Stimulated activated CD4-positive, alpha-beta T cell treated with anti-CD3 and anti-CD28 coated beads, TNF-alpha, amount 100 ng/mL, for 48 hours (primary cell): ENCODE results near the gene ERP27.
A peak's percentile ranks its signal among the peaks of the same experiment; 100 is the strongest.

Experiments
- DNase-seq, 3 donors: peaks; one replicate each; pipeline ENCODE4 v3.0.0-alpha.2; 2020; ENCODE audit warnings: low read depth in 3 of 3

The ERP27 gene

DNA sequence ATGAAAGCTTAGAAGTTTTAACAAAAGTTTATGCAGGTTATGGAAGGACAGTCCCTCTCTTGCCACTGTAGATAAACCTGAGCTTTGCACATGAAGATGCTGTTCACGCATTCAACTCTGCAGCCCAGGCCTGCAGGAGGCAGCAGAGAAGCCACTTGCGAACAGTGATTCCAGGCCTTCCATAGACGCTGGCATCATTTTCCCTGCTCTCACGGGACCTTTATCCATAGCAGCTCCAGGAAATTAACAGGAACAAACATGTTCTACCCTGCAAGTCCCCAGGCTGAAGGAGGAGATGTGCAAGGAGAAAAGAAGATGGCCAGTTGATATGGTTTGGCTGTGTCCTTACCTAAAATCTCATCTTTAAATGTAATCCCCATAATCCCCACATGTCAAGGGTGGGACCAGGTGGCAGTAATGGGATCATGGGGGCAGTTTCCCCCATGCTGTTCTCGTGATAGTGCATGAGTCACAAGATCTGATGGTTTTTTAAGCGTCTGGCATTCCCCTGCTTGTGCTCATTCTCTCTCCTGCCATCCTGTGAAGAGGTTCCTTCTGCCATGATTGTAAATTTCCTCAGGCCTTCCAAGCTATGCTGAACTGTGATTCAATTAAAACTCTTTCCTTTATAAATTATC, 2.0 kb downstream of the ERP27 start:
- DNase-seq: no peak

DNA sequence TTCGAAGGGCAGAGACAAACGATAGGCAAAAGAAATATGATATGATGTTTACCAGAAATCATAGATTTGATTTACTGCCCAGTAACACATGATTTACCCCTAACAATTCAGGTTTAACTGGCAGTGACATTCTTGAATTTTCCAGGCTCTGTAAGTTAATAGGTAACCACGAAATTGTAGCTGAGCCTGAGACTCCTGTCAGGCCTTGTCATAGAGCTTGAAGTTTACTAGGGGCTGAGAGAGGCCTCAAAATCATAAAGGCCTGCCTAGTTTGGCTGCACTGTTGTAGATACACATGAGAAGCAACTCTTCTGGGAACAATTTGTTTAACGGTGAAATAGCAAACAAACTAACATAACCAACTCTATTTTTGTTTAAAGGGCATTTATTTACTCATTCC, 3.3 kb downstream of the ERP27 start:
- DNase-seq: no peak

DNA sequence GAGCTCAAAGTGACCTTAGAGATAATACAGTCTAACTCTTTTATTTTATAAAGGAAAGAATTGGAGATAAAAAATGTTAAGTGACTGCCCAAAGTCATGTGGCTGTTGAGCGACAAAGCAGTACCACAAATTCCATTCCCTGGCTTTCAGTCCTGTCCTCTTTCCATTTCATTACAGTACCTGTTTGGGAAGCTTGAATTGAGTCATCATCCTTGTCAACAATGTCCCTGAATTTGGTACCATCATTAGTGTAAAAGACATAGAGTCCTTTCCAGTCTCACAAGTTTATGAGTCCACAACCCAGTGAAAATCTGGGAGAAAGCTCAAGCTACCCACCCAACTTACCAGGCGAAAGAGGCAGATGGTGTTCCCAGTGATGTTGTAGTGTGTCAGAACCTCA, 3.8 kb downstream of the ERP27 start:
- no peak for DNase-seq

DNA sequence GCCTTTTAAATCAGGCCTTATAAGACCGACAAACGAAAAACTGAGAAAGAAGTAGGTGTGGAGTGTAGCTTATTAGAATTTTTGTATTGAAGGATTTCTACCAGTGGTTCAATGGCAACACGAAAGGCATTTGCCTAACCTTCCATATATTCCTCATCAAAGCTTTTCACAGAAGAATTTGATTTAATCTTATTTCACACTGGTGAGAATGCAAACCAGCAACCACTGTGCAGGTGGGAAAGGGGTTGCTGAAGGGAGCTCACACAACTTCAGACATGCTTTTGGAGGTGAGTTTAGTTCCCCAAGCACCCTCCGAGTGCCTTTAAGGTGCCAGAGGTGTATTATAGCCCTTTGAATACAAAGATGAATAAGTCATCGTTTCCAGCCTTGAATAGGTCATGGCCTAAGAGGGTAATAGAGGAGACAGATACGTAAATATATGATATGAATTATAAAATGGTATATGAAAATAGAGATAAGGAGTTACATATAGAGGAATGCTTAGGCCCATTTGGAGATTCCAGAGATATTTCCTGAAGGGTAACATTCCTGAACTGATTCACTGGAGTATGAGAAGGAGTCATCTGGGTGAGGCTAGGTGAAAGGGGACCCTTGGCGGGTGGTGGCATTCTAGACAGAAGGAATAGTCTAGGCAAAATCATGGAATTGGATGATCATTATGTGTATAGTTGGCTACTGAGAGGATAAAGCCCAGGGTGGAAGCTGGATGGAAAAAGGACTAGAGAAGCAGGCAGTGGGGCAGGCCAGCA, 6.4 kb downstream of the ERP27 start:
- DNase-seq: no peak

DNA sequence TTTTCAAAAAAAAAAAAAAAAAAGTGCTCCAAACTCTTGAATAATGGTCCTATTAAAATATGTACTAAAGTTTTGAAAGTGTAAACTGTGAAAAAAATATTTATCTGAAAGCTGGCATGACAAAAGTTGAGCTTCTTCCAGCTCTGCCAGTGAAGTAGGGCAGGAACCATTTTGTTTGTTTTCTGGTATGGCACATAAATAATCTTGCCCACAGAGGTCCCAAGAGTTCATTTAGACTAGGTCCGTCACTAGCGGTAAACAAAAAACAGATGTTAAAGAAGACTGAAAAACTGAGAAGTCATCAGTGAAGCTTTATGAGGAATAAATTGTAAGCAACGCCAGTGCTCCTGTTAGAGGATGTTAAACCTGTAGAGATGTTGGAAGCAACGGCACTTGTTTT, 7.0 kb downstream of the ERP27 start:
- no peak for DNase-seq

DNA sequence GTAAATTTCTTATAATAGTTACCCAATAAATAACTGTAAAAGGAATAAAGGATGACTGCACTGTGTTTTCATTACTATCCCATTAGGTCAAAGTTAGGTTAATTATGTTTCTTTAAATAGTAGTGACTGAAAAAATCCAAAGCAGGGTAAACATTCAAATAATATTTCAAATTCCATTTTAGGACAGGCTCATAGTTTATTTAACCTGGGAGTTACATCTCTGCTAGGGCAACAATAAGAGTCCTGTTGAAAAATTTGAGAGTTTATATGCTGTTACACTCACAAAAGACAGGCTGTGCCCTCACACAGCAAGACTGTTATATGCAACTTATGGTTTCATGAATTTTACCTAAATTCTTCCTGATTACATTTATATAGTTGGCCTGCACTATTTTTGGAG, 8.0 kb downstream of the ERP27 start:
- DNase-seq: no peak

DNA sequence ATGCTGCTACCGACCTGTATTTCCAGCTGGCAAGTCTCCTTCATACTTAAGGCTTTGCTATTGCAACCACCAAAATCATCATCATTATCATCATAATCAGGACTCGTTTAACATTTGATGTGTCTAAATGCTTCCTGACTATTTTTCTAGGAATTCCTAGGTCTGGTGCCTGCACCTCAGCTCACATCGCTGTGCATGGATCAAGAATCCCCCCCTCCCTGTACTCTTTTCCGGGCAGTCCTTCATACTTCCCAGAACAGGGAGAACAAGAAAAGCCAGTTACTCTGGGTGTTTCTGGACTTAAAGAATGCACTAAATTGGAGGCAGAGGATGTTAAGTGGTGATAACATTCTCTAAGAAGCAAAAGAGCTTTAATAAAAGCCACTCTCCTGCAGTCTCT, 9.4 kb downstream of the ERP27 start:
- DNase-seq: no peak

DNA sequence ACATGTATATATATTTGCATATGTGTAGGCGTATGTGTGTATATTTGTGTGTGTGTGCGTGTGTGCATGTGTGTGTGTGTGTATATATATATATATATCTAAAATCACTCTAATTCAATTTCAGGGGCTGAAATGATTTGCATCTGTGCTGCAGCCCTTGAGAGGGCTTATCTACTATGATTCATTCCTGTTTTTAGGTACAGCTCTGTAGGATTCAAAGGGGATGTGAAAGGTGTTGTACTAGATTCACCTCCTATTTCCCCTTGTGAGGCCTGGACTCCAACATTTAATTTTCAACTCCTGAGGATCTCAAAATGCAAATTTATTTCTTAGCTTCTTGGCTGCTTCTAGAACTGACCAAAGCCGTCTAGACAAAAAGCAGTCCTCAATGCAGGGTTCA, 11.1 kb downstream of the ERP27 start:
- no peak for DNase-seq

DNA sequence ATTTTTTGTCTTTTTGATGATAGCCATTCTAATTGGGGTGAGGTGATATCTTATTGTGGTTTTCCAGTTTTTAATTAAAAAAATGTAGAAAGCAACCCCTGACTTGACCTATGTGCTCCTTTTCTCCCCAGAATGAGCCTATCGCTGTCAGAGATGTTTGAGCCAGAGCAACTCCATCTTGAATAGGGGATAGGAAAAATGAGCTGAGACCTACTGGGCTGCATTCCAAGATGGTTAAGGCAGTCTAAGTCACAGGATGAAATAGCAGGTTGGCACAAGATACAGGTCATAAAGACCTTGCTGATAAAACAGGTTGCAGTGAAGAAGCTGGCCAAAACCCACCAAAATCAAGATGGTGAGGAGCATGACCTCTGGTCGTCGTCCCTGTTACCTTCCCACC, 13.8 kb downstream of the ERP27 start:
- DNase-seq: no peak

DNA sequence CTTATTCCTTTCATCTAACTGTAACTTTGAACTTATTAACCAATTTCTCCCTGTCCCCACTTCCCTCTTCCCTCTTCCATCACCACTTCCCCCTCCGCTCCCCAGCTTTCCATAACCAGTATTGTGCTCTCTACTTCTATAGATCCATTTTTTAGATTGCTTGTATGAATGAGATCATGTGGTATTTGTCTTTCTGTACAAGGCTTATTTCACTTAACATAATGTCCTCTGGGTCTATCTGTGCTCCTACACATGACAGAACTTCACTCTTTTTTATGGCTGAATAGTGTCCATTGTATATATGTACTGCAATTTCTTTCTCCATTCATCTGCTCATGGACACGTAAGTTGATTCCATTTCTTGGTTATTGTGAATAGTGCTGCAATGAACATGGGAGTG, 14.4 kb downstream of the ERP27 start:
- no peak for DNase-seq

DNA sequence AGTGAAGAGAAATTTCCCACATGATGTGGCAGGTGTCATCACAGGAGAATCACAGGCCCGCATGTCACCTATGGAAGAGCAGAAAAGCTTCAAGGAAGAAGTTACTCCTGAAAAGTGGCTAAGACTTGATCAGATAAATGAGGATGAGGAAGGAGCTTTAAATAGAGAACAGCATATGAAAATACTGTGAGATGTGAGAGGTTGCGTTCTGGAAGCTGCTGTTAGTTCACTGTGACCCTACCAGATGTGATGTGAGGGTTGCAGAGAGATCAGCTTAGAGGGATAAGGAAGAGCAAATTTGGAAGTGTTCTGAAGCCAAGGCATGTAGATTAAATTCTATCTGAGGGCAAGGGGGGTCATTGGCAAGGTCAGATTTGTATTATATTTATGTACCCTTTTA, 17.1 kb downstream of the ERP27 start:
- no peak for DNase-seq

DNA sequence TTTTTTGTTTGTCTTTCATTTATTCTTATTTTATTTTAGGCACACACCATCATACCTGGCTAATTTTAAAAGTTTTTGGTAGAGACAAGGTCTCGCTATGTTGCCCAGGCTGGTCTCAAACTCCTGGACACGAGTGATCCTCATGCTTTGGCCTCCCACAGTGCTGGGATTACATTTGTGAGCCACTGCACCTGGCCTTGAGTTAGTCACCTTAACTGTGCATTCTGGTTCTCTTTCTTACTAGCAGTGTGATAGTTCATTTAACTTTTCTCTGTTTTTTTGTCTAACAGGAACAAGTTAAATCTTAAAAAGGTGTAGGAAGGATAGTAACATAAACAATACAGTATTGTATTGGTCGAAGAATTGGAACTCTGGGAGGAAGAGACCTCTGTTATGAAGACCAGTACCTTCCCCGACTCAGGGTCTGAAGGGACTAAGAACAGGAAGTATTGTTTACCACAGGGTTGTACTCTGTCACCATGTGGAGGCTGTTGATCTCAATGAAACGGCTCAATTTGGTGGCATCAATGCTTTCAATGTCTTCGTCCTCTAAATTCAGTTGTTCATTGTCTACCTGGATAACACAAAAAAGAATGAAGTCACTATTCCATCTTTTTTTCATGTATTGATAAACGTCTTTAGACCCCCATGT, 17.7 kb downstream of the ERP27 start:
- DNase-seq: no peak

DNA sequence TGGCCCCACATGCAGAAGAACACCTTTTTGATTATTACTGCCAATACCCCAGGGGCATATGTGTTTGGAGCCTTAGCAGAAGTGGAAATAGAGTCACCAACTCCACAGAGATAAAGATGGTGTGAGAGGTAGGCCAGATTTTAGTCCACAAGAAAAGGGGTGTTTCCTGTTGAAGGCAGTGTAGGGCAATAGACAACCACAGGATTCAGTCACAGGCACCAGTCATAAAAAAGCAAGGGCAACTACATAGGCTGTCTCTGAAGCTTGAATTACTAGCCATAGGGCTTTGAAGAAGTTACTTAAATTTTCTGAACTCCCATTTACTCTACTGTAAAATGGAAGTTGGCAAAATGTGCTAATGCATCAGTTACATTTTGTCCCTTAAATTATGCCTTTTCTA, 18.9 kb downstream of the ERP27 start:
- no peak for DNase-seq

DNA sequence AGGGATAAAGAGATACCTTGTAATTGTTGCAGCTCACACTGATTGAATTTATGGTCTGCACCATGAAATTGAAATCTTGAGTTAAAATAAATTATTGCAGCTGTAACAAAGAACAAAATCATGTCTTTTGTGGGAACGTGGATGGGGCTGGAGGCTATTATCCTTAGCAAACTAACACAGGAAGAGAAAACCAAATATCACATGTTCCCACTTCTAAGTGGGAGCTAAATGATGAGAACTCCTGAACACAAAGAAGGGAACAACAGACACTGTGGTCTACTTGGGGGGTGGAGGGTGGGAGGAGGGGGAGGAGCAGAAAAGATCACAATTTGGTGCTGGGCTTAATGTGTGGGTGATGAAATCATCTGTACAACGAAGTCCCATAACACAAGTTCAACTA, 22.6 kb downstream of the ERP27 start:
- no peak for DNase-seq

DNA sequence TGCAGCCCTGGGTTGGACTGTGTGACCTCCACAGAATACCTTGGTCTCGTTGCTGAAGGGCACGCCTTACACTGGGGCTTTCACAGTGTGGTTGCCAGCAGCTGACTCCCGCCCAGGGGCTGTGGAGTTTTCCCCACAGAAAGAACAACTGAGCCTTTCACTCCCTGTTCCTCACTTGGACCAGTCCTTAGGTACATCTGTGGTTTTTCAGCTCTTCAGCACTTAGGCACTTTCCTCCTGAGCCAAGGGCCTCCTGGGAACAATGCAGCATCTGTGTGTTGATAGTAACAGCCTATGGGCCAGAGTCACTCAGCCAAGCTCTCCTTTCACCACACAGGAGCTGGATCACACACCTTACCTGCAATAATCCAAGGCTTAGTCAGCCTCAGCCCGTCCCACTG, 25.0 kb downstream of the ERP27 start:
- DNase-seq: no peak

DNA sequence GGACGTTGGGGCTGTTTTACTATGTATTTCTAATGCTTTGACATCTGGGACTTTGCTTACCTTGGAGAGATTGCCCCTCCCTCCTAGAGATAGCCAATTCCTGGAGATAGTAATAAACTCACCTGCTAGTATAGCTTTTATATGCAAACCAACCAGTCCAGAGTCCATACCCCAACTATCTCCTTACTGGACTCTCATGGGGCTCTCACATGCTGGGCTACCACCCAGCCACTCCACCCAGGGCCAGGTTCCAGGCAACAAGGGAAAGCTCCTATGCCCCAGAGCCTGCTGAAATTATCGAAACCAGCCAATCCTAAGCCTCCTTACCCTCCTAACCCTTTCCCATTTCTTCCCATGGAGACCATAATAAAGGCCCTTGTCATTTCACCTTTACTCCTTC, 27.2 kb downstream of the ERP27 start:
- no peak for DNase-seq

DNA sequence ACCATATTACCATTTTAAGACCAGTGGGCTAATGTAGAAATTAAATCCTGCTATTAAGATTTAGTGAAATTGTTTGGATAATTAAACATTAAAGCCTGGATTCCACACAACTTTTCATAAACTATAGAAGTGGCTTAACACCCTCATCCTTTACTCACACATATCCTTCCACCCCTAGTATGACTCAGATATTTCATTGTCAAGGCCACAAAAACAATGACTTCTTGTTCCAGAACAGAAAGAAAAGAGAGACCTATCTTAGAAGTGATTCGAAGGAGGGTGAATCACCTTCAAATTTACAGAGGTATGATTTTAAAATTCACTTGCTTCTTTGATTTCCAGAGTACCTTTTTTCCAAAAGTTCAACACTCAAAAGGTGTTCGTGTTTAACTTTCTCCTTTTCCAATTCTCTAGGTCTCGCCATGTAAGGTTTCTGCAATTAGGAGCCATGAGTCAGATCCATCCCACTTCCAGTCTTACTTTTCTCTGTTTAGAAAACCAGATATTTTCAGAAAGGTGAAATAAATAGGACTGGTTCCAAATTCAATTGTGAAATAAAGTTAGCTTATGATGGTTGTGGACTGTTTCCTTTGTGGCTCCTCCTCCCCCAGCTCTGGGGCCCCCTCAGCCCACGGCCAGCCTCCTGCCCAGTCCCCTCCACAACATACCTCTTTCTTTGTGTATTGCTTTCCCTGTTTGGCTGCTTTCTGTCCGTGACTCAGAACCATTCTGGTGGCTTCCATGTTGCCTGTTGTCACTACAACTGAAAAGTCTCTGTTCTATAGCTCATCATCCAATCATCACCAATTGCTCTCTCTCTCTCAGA, 28.0 kb downstream of the ERP27 start:
- DNase-seq: peak; percentile 9 to 36 (median 23)

DNA sequence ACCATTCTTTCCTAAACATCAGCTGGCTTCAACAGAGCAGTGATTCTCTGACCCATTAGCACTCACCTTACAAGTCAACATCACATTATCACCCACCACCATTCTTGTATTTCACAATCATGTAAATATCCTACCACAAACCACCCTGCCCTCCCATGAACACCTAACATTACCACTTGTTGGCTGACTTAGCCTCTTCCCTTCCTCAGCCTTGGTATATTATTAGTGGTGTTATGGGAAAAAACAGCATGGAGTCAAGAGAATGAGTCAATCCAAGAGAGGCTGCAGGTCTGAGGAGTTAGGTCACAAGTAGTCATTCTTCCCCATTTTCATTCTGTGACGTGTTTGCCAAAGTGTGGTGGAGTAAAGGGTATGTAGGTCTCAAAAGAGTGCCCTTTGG, 30.4 kb downstream of the ERP27 start:
- DNase-seq: no peak

DNA sequence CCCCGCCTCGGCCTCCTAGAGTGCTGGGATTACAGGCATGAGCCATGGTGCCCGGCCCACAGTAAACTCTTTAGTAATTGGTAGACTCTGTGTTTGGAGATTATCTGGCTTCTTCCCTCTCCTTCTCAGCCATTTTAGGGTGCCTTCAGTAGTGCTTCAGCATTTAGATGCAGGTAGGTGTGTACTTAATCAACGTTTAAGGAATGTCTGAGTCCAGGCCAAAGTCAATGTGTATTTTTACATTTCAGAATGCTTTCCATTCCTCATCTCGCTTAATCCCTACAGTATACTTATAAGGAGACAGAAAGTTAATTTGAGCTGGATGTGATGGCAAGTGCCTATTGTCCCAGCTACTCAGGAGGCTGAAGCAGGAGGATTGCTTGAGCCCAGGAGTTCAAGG, 32.2 kb downstream of the ERP27 start:
- no peak for DNase-seq

DNA sequence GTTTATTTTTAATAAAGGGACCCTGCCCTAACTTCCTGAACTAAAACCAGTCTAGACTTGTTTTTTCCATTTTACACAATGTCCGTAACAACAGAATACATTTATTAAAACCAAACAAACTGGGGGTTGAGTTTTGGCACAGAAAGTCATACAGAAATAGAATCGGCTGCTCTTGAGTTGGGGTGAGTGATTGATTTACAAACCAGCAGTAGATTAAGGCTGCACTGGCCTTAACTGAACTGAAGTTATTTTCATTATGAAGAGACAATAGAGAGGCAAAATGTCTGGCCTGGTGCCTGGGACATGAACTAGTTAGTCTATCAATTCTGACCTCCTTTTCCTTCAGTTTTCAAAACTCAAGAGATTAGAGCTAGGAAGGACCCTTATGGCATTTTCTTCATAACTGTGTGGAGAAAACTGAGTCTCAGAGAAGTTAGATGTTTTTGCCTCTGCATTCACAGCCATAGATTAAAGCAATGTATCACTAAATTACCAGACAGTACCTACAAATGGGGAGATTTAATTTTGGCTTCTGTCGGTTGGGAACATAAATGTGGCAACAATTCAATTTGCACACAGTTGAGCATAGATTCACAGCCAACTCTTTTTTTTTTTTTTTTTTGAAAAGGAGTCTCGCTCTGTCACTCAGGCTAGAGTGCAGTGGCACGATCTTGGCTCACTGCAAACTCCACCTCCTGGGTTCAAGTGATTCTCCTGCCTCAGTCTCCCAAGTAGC, 32.9 kb downstream of the ERP27 start:
- no peak for DNase-seq

DNA sequence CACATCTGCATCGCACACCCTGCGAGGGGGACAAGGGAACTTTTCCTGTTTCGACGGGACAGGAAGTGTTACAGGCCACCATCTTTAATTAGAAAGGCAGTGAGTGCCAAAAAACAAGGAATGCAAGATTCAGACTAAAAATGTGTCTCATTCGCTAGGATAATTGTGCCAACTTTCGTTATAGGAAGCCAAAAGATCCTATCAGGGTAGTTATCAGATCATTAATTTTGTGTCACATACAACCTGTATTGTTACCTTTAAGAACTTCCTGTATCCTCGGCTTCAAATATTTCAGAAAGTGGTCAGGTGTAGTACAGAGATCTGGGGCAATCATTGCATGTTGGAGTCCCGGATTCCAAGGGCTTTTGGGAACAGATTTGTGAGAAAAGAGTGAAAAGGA, 33.5 kb downstream of the ERP27 start:
- DNase-seq: no peak
